ENCODE results near the gene COG5.

The COG5 gene

DNA sequence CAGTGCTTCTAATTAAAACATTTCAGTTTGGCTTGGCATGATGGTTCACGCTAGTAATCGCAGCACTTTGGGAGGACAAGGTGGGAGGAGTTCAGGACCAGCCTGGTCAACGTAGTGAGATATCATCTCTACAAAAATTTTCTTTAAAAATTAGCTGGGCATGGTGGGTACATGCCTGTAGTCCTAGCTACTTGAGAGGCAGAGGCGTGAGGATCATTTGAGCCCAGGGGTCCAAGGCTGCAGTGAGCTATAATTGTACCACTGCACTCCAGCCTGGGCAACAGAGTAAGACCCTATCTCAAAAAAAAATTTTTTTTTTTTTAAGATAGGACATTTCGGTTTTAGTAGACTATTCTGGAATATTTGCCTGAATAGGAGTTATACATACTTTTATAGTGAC lies 382.5 kb downstream of the COG5 start:
- Histone ChIP-seq H4K20me1 (ENCODE audit: insufficient read depth, low read length) (no peaks in the 10 kb centered on the region), H3K4me1 (ENCODE audit: insufficient read depth, low read length, severe bottlenecking) (peaks cover 9% of the 10 kb centered on the region), H3K9me3 (ENCODE audit: low read length) (no peaks in the 10 kb centered on the region), H3K4me3 (ENCODE audit: low read depth, low read length, poor library complexity, severe bottlenecking) (no peak overlapping the region), H3K36me3 (ENCODE audit: insufficient read depth, low read length) (peaks cover 46% of the 10 kb centered on the region), H2AFZ (ENCODE audit: low read length) (no peak overlapping the region), H3K9ac (ENCODE audit: low read length) (no peak overlapping the region), H3K4me2 (ENCODE audit: low read length) (no peak overlapping the region), H3K27ac (ENCODE audit: low read depth, low read length, poor library complexity, severe bottlenecking) (no peak overlapping the region), H3K9me2 (ENCODE audit: low read depth, low read length) (no peaks in the 10 kb centered on the region), H3F3A (ENCODE audit: insufficient read depth, low read length) (no peaks in the 10 kb centered on the region), H3K27me3 (ENCODE audit: insufficient read depth, low read length) (no peaks in the 10 kb centered on the region), H3K79me2 (ENCODE audit: insufficient read depth, low read length) (peaks cover 24% of the 10 kb centered on the region)
- TF ChIP-seq, protein P1, sequence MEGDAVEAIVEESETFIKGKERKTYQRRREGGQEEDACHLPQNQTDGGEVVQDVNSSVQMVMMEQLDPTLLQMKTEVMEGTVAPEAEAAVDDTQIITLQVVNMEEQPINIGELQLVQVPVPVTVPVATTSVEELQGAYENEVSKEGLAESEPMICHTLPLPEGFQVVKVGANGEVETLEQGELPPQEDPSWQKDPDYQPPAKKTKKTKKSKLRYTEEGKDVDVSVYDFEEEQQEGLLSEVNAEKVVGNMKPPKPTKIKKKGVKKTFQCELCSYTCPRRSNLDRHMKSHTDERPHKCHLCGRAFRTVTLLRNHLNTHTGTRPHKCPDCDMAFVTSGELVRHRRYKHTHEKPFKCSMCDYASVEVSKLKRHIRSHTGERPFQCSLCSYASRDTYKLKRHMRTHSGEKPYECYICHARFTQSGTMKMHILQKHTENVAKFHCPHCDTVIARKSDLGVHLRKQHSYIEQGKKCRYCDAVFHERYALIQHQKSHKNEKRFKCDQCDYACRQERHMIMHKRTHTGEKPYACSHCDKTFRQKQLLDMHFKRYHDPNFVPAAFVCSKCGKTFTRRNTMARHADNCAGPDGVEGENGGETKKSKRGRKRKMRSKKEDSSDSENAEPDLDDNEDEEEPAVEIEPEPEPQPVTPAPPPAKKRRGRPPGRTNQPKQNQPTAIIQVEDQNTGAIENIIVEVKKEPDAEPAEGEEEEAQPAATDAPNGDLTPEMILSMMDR (IDR thresholded peaks at IDR 0.05; ENCODE audit: low read length) = no peak
- TF ChIP-seq EZH2 (IDR thresholded peaks at IDR 0.05; ENCODE audit: borderline replicate concordance, low read length) = no peak

DNA sequence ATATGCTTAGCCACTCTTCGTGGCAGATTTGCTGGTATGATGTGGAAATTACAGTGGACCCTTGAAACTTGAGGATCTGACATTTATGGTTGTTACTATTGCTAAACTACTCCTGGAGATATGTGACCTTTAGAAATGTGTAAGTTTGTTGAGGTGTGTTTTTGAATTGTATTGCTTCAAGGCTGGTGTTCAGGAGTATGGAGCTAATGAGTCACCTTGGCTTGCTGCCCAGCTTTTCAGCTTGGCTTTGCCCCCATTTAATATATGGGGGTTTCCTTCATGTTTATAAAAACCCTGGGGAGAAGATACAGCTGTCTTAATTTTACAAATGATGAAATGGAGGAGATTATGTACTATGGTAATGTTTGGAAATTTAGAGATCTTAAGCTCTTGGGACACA lies 383.3 kb downstream of the COG5 start:
- Histone ChIP-seq H3K36me3 (ENCODE audit: insufficient read depth, low read length) (peaks cover 39% of the 10 kb centered on the region; the same call in 1 of the 2 replicates), H2AFZ (ENCODE audit: low read length) (no peak overlapping the region), H3K4me1 (ENCODE audit: insufficient read depth, low read length, severe bottlenecking) (peaks cover 9% of the 10 kb centered on the region), H3K27me3 (ENCODE audit: insufficient read depth, low read length) (no peaks in the 10 kb centered on the region), H4K20me1 (ENCODE audit: insufficient read depth, low read length) (no peaks in the 10 kb centered on the region), H3F3A (ENCODE audit: insufficient read depth, low read length) (no peaks in the 10 kb centered on the region), H3K9ac (ENCODE audit: low read length) (no peak overlapping the region), H3K79me2 (ENCODE audit: insufficient read depth, low read length) (peaks cover 27% of the 10 kb centered on the region), H3K4me2 (ENCODE audit: low read length) (no peak overlapping the region), H3K4me3 (ENCODE audit: low read depth, low read length, poor library complexity, severe bottlenecking) (no peak overlapping the region), H3K27ac (ENCODE audit: low read depth, low read length, poor library complexity, severe bottlenecking) (no peak overlapping the region), H3K9me3 (ENCODE audit: low read length) (no peaks in the 10 kb centered on the region), H3K9me2 (ENCODE audit: low read depth, low read length) (no peaks in the 10 kb centered on the region)
- TF ChIP-seq EZH2 (IDR thresholded peaks at IDR 0.05; ENCODE audit: borderline replicate concordance, low read length) = no peak
- TF ChIP-seq, protein P1 (IDR thresholded peaks at IDR 0.05; ENCODE audit: low read length) = no peak

DNA sequence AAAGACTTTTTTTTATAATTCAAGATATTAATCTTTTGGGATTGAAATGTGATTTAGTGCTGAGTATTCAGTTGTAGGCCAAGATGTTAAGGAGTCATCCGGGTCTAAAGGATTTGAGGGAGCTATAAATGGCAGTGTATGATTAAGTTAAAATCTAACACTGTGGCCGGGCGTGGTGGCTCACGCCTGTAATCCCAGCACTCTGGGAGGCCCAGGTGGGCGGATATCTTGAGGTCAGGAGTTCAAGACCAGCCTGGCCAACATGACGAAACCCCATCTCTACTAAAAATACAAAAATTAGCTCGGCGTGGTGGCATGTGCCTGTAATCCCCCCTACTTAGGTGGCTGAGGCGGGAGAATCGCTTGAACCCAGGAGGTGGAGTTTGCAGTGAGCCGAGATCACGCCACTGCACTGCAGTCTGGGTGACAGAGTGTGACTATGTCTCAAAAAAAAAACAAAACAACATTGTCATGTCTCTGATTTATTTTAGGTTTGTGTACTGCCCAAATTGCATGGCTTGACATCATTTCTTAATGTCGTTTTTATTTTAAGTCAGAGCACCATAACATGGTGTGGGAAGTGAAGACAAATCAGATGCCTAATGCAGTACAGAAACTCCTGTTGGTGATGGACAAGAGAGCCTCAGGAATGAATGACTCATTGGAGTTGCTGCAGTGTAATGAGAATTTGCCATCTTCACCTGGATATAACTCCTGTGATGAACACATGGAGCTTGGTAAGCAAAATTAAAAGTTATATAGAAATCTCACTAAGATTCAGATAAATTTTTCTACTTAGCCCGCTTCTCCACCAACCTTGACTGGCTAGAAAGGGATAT lies 384.2 kb downstream of the COG5 start:
- H3K4me3 ChIP-seq (ENCODE audit: low read depth, low read length, poor library complexity, severe bottlenecking) = no peak overlapping the region
- peaks cover 31% of the 10 kb centered on the region; the same call in 1 of the 2 replicates for H3K36me3 ChIP-seq (ENCODE audit: insufficient read depth, low read length)
- H3K27ac ChIP-seq (ENCODE audit: low read depth, low read length, poor library complexity, severe bottlenecking) = no peak overlapping the region
- H3K4me1 ChIP-seq (ENCODE audit: insufficient read depth, low read length, severe bottlenecking) = peaks cover 9% of the 10 kb centered on the region
- no peak overlapping the region for H3K4me2 ChIP-seq (ENCODE audit: low read length)
- no peak overlapping the region for H2AFZ ChIP-seq (ENCODE audit: low read length)
- H3K27me3 ChIP-seq (ENCODE audit: insufficient read depth, low read length) = no peaks in the 10 kb centered on the region
- no peaks in the 10 kb centered on the region for H3K9me3 ChIP-seq (ENCODE audit: low read length)
- H3K9ac ChIP-seq (ENCODE audit: low read length) = no peak overlapping the region
- no peaks in the 10 kb centered on the region for H3F3A ChIP-seq (ENCODE audit: insufficient read depth, low read length)
- H4K20me1 ChIP-seq (ENCODE audit: insufficient read depth, low read length) = no peaks in the 10 kb centered on the region
- H3K9me2 ChIP-seq (ENCODE audit: low read depth, low read length) = no peaks in the 10 kb centered on the region
- no peak for TF ChIP-seq EZH2 (IDR thresholded peaks at IDR 0.05; ENCODE audit: borderline replicate concordance, low read length)
- TF ChIP-seq, protein P1 (IDR thresholded peaks at IDR 0.05; ENCODE audit: low read length) = no peak
- peaks cover 35% of the 10 kb centered on the region for H3K79me2 ChIP-seq (ENCODE audit: insufficient read depth, low read length)
